GM18519 (cell line): ENCODE data around the gene SH3GL1.

ENCODE experiments used
- ATAC-seq: cut with Tn5 transposase; IDR thresholded peaks from one replicate; pipeline ENCODE4 v1.9.1; 2021; ENCODE audit warnings: mild to moderate bottlenecking, moderate library complexity; ENCODE audit not compliant: unreplicated experiment, low FRiP score

The SH3GL1 gene

GRCh38 chr19:4326215-4326836 is 74.0 kb downstream of the SH3GL1 start:
- no peak for ATAC-seq

- no peak for ATAC-seq
Observed at GRCh38 chr19:4324228-4324627, 76.1 kb downstream of the SH3GL1 start.

GRCh38 chr19:4323692-4324091 is 76.7 kb downstream of the SH3GL1 start:
- ATAC-seq: no peak

GRCh38 chr19:4322942-4323665 is 77.2 kb downstream of the SH3GL1 start:
- ATAC-seq: no peak

GRCh38 chr19:4320419-4320818 is 79.9 kb downstream of the SH3GL1 start:
- ATAC-seq: no peak

- ATAC-seq: no peak
Observed at GRCh38 chr19:4319067-4319718, 81.2 kb downstream of the SH3GL1 start.

- no peak for ATAC-seq
Observed at GRCh38 chr19:4318460-4318859, 81.9 kb downstream of the SH3GL1 start.

GRCh38 chr19:4316956-4317355 is 83.4 kb downstream of the SH3GL1 start:
- no peak for ATAC-seq

- no peak for ATAC-seq
Observed at GRCh38 chr19:4313847-4314490, 86.4 kb downstream of the SH3GL1 start.
